ENCODE results near the gene DFFA. TPM values are rescaled to one million over a fixed set of nuclear protein-coding genes. Genes with fewer than 3 reads are reported as not detected.
"Not testable (repeated sequence)": the region's sequence is repeated elsewhere in the genome, so short reads cannot be mapped to it uniquely, and the experiment has no call there.

The DFFA gene
- total RNA-seq, 2 experiments from 2014 or later = 77.3 to 79.1 TPM

DNA sequence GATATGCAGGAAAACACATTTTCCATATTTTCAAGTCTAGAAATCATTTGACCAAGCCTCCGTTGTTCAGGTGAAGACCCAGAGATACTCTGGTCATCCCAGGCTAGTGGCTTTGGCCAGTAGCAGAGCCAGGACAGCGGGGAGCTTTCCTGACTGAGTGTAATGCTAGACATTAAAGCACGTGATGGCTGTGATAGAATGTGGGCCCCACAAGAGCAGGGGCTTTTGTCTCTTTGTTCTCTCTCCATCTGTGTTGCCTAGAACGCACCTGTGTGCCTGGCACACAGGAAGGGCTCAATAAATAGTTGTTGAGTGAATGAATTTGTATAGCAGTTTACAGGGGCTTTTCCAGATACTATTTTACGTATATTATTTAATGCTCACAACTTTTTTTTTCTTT, 31.5 kb downstream of the DFFA start:
- ChIA-PET POLR2A (no interaction called here), CTCF (no interaction called here)

GRCh38 chr1:10440305-10440704, 32.0 kb downstream of the DFFA start:
- ChIA-PET CTCF (no interaction called here), POLR2A (no interaction called here)

- CTCF ChIA-PET = no interaction called here
- POLR2A ChIA-PET = no interaction called here
These were observed 33.6 kb downstream of the DFFA start for GRCh38 chr1:10438677-10439163.

GRCh38 chr1:10437052-10437451, 35.3 kb downstream of the DFFA start:
- ChIA-PET CTCF (interaction anchor here (0.6 to 0.7 kb wide), 3 partner anchors 8 to 449 kb away, joined by 3 to 4 read pairs (median 4); no protein-coding TSS in a partner anchor), POLR2A (interaction anchor here (0.6 to 0.7 kb wide), 2 partner anchors 623 to 1503 kb away, joined by 3 to 4 read pairs; partner anchors contain the start of gene SRM)

DNA sequence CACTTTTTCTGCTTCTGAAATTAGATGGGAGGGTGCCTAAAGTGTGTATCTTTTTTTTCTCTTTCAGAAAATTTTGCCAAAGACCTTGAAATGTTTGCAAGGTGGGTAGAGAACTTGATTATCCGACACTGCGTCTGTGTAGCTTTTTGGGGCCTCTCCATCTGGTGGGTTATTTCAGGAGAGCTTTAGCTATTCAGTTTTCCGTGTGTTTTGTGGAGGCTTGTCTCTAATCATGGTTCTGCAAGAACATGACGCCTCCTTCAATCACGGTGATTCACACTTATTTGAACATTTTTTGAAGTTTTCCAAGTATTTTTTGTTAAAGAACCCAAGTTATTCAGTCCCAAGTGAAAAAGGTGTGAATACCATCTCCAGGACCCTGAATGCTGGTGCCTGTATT, 37.7 kb downstream of the DFFA start:
- CTCF ChIA-PET = interaction anchor here (1.8 kb wide), 1 partner anchor 60 kb away, joined by 11 read pairs; no protein-coding TSS in a partner anchor
- POLR2A ChIA-PET = no interaction called here

GRCh38 chr1:10433790-10434189, 38.5 kb downstream of the DFFA start:
- ChIA-PET CTCF (interaction anchor here (1.8 kb wide), 1 partner anchor 61 kb away, joined by 11 read pairs; no protein-coding TSS in a partner anchor), POLR2A (no interaction called here)

GRCh38 chr1:10432910-10433700, 39.2 kb downstream of the DFFA start:
- CTCF ChIA-PET = interaction anchor here (0.6 to 1.8 kb wide), 2 partner anchors 23 to 61 kb away, joined by 3 to 11 read pairs; no protein-coding TSS in a partner anchor
- POLR2A ChIA-PET = no interaction called here

DNA sequence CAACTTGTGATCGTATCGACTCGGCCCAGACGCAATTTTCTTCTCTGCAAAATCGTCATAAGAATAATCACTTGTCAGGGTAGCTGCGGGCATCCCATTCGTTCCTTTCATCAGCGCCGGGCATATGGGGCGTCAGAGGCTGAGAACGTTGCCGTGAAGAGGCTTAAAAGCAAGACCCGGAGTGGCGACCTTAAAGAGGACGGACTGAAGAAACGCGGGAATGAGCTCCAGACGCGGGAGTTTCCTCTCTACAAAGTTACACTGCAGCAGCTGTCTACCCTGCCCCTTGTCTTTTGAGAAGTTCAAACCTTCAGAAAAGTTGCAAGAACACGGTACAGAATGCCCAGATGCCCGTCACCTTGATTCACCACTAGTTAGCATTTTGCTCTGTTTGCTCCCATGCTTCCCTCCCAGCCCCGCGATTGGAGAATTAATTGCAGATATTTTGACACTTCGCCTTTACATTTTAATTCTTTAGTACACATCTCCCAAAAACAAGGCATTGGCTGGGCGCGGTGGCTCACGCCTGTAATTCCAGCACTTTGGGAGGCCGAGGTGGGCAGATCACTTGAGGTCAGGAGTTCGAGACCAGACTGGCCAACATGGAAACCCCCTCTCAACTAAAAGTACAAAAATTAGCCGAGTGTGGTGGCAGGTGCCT, 41.1 kb downstream of the DFFA start:
- POLR2A ChIA-PET = no interaction called here
- CTCF ChIA-PET = interaction anchor here (0.8 to 3.9 kb wide), 13 partner anchors 11 to 554 kb away, joined by 3 to 27 read pairs (median 3); partner anchors contain the start of genes PGD and UBE4B

GRCh38 chr1:10430216-10431069, 41.9 kb downstream of the DFFA start, which contains the start of gene CENPS:
Gene CENPS (plus strand): TSS chr1:10430433. CDS start chr1:10430518, 85 bp downstream.
- CTCF ChIA-PET = interaction anchor here (0.8 to 3.9 kb wide), 17 partner anchors 14 to 553 kb away, joined by 3 to 27 read pairs (median 3); partner anchors contain the start of genes PGD and UBE4B
- POLR2A ChIA-PET = interaction anchor here (0.5 to 1.1 kb wide), 4 partner anchors 31 to 775 kb away, joined by 3 to 4 read pairs (median 3); no protein-coding TSS in a partner anchor

DNA sequence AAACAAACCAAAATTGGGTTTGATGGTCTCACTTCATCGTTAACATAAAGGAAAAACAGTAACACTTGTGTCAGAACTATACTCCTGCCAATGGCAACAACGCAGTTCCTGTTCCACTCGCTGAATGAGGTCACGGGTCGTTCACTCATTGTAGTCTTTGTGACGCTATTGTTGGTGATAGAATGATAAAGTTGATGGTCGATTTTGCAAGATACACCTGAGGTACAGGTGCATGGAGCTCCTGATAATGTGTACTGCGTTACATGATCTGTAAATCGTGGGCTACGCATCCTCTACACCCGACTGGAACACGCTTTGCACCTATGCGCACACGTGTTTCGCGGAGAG, 42.5 kb downstream of the DFFA start:
- ChIA-PET POLR2A (interaction anchor here (0.6 to 1.1 kb wide), 4 partner anchors 30 to 516 kb away, joined by 3 to 4 read pairs (median 3); no protein-coding TSS in a partner anchor), CTCF (interaction anchor here (0.5 to 3.9 kb wide), 11 partner anchors 15 to 519 kb away, joined by 3 to 27 read pairs (median 4); no protein-coding TSS in a partner anchor)

- CTCF ChIA-PET = interaction anchor here (0.6 to 3.9 kb wide), 6 partner anchors 8 to 478 kb away, joined by 3 to 27 read pairs (median 4); no protein-coding TSS in a partner anchor
- POLR2A ChIA-PET = no interaction called here
These were observed 43.3 kb downstream of the DFFA start for GRCh38 chr1:10428984-10429383.

GRCh38 chr1:10426535-10426848, 45.8 kb downstream of the DFFA start:
- POLR2A ChIA-PET, CTCF ChIA-PET: not testable (repeated sequence)

DNA sequence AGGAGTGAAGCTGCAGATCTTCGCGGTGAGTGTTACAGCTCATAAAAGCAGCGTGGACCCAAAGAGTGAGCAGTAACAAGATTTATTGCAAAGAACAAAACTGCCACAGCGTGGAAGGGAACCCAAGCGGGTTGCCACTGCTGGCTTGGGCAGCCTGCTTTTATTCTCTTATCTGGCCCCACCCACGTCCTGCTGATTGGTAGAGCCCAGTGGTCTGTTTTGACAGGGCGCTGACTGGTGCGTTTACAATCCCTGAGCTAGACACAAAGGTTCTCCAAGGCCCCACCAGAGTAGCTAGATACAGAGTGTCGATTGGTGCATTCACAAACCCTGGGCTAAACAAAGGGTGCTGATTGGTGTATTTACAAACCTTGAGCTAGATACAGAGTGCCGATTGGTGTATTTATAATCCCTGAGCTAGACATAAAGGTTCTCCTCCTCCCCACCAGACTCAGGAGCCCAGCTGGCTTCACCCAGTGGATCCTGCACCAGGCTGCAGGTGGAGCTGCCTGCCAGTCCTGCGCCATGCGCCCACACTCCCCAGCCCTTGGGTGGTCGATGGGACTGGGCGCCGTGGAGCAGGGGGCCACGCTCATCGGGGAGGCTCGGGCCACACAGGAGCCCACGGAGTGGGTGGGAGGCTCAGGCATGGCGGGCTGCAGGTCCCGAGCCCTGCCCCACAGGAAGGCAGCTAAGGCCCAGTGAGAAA, 46.3 kb downstream of the DFFA start:
- POLR2A ChIA-PET = not testable (repeated sequence)
- CTCF ChIA-PET = interaction anchor here (1.0 kb wide), 1 partner anchor 18 kb away, joined by 3 read pairs; no protein-coding TSS in a partner anchor

- POLR2A ChIA-PET = no interaction called here
- CTCF ChIA-PET = no interaction called here
These were observed 47.7 kb downstream of the DFFA start for GRCh38 chr1:10424651-10425050.

DNA sequence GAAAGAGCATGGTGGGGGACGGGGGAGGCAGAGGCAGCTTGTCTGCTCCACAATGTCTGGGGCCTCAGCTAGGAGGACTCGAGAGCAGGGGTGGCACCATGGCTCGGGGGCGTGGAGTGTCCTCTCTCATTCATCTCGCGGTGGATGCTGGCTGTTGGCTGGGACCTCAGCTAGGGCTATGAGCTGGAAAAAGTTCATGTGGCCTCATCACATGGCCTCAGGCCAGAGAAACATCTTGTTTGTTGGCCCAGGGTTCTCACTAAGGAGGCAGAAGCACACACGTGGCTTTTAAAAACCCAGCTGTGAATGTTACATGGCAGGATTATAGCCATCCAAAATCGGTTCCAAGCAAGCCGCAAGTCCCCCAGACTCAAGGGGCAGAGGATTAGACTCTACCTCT, 48.3 kb downstream of the DFFA start:
- ChIA-PET POLR2A (no interaction called here), CTCF (no interaction called here)

DNA sequence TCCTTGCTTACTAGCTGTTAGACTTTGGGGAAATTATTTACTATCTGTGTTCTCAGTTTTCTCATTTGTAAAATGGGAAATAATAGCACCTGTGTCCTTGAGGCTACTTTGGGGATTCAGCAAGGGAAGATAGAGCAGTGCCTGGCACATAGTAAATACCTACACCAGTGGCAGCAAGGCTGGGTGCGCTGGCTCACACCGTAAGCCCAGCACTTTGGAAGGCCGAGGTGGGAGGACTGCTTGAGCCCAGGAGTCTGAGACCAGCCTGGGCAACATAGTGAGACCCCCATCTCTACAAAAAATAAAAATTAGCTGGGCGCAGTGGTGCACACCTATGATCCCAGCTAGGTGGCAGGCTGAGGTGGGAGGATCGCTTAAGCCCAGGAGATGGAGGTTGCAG, 50.7 kb downstream of the DFFA start:
- ChIA-PET POLR2A (no interaction called here), CTCF (no interaction called here)

DNA sequence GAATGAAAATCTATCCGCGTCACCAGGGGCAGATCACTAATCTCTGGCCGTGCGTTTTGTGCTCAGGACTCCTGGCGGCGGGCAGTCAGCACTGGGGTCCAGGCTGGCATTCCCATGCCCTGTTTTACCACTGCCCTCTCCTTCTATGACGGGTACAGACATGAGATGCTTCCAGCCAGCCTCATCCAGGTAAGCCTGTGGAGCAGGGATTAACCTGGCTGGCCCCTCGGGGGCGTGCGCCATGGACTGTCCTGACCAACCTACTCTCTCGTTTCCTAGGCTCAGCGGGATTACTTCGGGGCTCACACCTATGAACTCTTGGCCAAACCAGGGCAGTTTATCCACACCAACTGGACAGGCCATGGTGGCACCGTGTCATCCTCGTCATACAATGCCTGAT, 53.0 kb downstream of the DFFA start:
- POLR2A ChIA-PET = no interaction called here
- CTCF ChIA-PET = no interaction called here

- CTCF ChIA-PET = not testable (repeated sequence)
- POLR2A ChIA-PET = interaction anchor here (0.7 kb wide), 1 partner anchor 1175 kb away, joined by 3 read pairs; no protein-coding TSS in a partner anchor
These were observed 53.6 kb downstream of the DFFA start for GRCh38 chr1:10418741-10419140.

DNA sequence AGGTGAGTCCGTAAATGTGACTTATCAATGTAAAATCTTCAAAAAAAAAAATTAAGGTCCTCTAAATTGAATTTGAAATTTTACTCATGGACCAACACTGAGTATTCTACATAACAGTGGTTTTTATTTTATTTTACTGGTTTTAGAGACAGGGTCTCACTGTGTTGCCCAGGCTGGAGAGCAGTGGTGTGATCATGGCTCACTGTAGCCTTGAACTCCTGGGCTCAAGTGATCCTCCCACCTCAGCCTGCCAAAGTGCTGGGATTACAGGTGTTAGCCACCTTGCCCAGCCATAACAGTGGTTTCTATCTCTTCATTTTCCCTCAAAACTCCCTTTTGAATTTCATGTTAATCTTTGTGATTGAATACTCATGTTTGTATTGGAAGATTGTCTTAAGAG, 56.4 kb downstream of the DFFA start:
- POLR2A ChIA-PET = not testable (repeated sequence)
- CTCF ChIA-PET = interaction anchor here (0.6 kb wide), 1 partner anchor 51 kb away, joined by 4 read pairs; no protein-coding TSS in a partner anchor

All from activated CD8-positive, alpha-beta memory T cell treated with anti-CD3 and anti-CD28 coated beads for 36 hours (primary cell).